PC-3 (cell line): ENCODE results near the gene TFDP2. TPM values are rescaled to one million over a fixed set of nuclear protein-coding genes. Genes with fewer than 3 reads are reported as not detected.

Experiments used
- ATAC-seq: fragments of 200-7000 bp; cut with Tn5 transposase; 2 replicates; pipeline ENCODE4 v1.9.1; 2020; ENCODE audit warnings: mild to moderate bottlenecking, moderate library complexity
- BruUV-seq: library from RNA; stranded (reverse); fragments of 400-500 nt; replicated peaks from 2 replicates; lab custom pipeline; 2021; lab: Mats Ljungman, UMichigan
- CTCF ChIA-PET: fragments of 300-600 bp; sonication (Branson Sonifier 250); formaldehyde crosslinking; loops from one replicate; lab custom pipeline; 2022; ENCODE audit warnings: antibody characterized with exemption; lab: Charles Lee
- POLR2A ChIA-PET: fragments of 300-600 bp; sonication (Branson Sonifier 250); formaldehyde crosslinking; loops from one replicate; lab custom pipeline; 2022; ENCODE audit warnings: antibody characterized with exemption; ENCODE audit not compliant: unreplicated experiment; lab: Charles Lee
- DNase-seq: peaks from one replicate; pipeline ENCODE4 v3.0.0-alpha.2; 2015
- H2AFZ ChIP-seq: fragments of 300-600 bp; sonication (generic); 2 replicates; pipeline ENCODE4 v1.6.0; 2016; ENCODE audit warnings: antibody characterized with exemption, low read length
- H3F3A ChIP-seq: fragments of 300-600 bp; sonication (generic); one replicate; pipeline ENCODE4 v1.6.0; 2017; ENCODE audit warnings: antibody characterized with exemption, low read length, control low read depth, mild to moderate bottlenecking; ENCODE audit not compliant: unreplicated experiment
- H3K27ac ChIP-seq: fragments of 300-600 bp; sonication (generic); 2 replicates; pipeline ENCODE4 v1.5.1; 2016; ENCODE audit warnings: mild to moderate bottlenecking, low read length
- H3K27me3 ChIP-seq: fragments of 300-600 bp; sonication (generic); 2 replicates; pipeline ENCODE4 v1.6.1; 2016; ENCODE audit warnings: low read length, mixed read lengths
- H3K36me3 ChIP-seq: fragments of 300-600 bp; sonication (generic); 2 replicates; pipeline ENCODE4 v1.6.1; 2016; ENCODE audit warnings: low read depth, mixed run types, low read length, mixed read lengths
- H3K4me1 ChIP-seq: fragments of 300-600 bp; sonication (generic); 2 replicates; pipeline ENCODE4 v1.5.1; 2016; ENCODE audit warnings: low read length; ENCODE audit not compliant: insufficient read depth
- H3K4me2 ChIP-seq: fragments of 300-600 bp; sonication (generic); 2 replicates; pipeline ENCODE4 v1.6.0; 2016; ENCODE audit warnings: low read length
- H3K4me3 ChIP-seq: fragments of 300-600 bp; sonication (generic); 2 replicates; pipeline ENCODE4 v1.5.1; 2016; ENCODE audit warnings: mild to moderate bottlenecking, low read length, mixed read lengths
- H3K79me2 ChIP-seq: fragments of 300-600 bp; sonication (generic); 2 replicates; pipeline ENCODE4 v1.6.1; 2017; ENCODE audit warnings: low read length, mixed read lengths
- H3K9ac ChIP-seq: fragments of 300-600 bp; sonication (generic); 2 replicates; pipeline ENCODE4 v1.6.0; 2016; ENCODE audit warnings: mild to moderate bottlenecking, low read length
- H3K9me2 ChIP-seq: fragments of 300-600 bp; sonication (generic); replicated peaks from 2 replicates; pipeline ENCODE4 v1.6.1; 2016; ENCODE audit warnings: mixed run types, low read length, mixed read lengths
- H3K9me3 ChIP-seq: fragments of 300-600 bp; sonication (generic); 2 replicates; pipeline ENCODE4 v1.6.1; 2016; ENCODE audit warnings: low read length, mixed read lengths
- H4K20me1 ChIP-seq: fragments of 300-600 bp; sonication (generic); 2 replicates; pipeline ENCODE4 v1.6.1; 2016; ENCODE audit warnings: low read length, mixed read lengths
- CTCF ChIP-seq: fragments of 300-600 bp; sonication (generic); conservative IDR thresholded peaks from 2 replicates; pipeline ENCODE4 v1.5.1; 2017; ENCODE audit warnings: antibody characterized with exemption, low read depth, mild to moderate bottlenecking, low read length
- EZH2 ChIP-seq: fragments of 300-600 bp; sonication (generic); IDR thresholded peaks from one replicate; pipeline ENCODE4 v1.6.1; 2017; ENCODE audit warnings: antibody characterized with exemption, mild to moderate bottlenecking, low read length; ENCODE audit not compliant: unreplicated experiment
- EZH2phosphoT487 ChIP-seq: fragments of 300-600 bp; sonication (generic); IDR thresholded peaks from 2 replicates; pipeline ENCODE4 v1.6.1; 2018; ENCODE audit warnings: mild to moderate bottlenecking, antibody characterized with exemption, low read length, borderline replicate concordance
- intact Hi-C: fragments of 100-400 bp; cut with micrococcal nuclease; formaldehyde crosslinking; loops from 2 replicates; pipeline ENCODE4 v1.9.0; 2023
- total RNA-seq: library from RNA; depleted of rRNA; stranded (reverse); fragments of >200 nt; gene quantifications from 2 replicates; pipeline ENCODE4 v1.2.3, GENCODE V29; 2014

Gene TFDP2
- total RNA-seq, 1 experiment from 2014 or later = 37.9 TPM

GRCh38 chr3:141992512-141992911, 156.8 kb downstream of the TFDP2 start:
- TF ChIP-seq CTCF = no peak
- TF ChIP-seq EZH2phosphoT487 = no peak
- no peak for TF ChIP-seq EZH2
- intact Hi-C loops = loop anchor here (10.0 kb wide), 3 partner anchors 48 to 418 kb away; no protein-coding TSS in a partner anchor
- no peaks in the 10 kb centered on the region for H3K4me1 ChIP-seq
- H3K36me3 ChIP-seq = no peaks in the 10 kb centered on the region
- ATAC-seq (no peak), DNase-seq (no peak)
- ChIA-PET POLR2A (no interaction called here), CTCF (no interaction called here)
- no peak overlapping the region for H3K4me2 ChIP-seq
- H3K79me2 ChIP-seq = no peaks in the 10 kb centered on the region
- no peaks in the 10 kb centered on the region for H3K9me2 ChIP-seq
- no peaks in the 10 kb centered on the region for H3K9me3 ChIP-seq
- H2AFZ ChIP-seq = no peak overlapping the region
- H3K4me3 ChIP-seq = no peak overlapping the region
- BruUV-seq = no TSS peak
- H3F3A ChIP-seq = no peaks in the 10 kb centered on the region
- H3K9ac ChIP-seq = no peak overlapping the region
- no peaks in the 10 kb centered on the region for H4K20me1 ChIP-seq
- H3K27me3 ChIP-seq = no peaks in the 10 kb centered on the region
- no peak overlapping the region for H3K27ac ChIP-seq

DNA sequence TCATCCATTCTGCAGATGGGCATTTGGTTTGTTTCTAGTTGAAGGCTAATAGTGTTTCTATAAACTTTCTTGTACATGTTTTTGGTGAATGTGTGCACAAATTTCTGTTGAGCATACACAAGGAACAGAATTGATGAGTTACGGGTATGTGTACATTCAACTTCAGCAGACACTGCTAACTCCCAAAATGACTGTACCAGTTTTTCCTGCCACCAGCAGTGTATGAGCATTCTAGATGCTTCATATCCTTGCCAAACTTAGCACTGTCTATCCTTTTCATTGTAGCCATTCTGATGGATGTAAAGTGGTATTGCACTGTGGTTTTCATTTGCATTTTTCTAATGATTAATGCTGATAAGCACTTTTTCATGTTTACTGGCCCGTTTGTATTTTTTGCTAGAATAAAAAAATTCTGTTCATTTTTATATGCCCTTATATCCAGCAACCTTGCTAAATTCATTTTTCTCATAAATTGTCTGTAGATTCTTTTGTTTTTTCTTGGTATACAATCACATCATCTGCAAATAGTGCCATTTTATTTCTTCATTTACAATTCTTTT, 162.7 kb downstream of the TFDP2 start:
- TF ChIP-seq CTCF = no peak
- TF ChIP-seq EZH2 = no peak
- TF ChIP-seq EZH2phosphoT487 = no peak
- POLR2A ChIA-PET = no interaction called here
- H3K9me2 ChIP-seq = no peaks in the 10 kb centered on the region
- H3K9me3 ChIP-seq = no peaks in the 10 kb centered on the region
- H3K27ac ChIP-seq = no peak overlapping the region
- H4K20me1 ChIP-seq = no peaks in the 10 kb centered on the region
- no peaks in the 10 kb centered on the region for H3F3A ChIP-seq
- H3K36me3 ChIP-seq = no peaks in the 10 kb centered on the region
- H3K79me2 ChIP-seq = no peaks in the 10 kb centered on the region
- H3K9ac ChIP-seq = no peak overlapping the region
- ATAC-seq = no peak
- no peak overlapping the region for H2AFZ ChIP-seq
- intact Hi-C loops = no loop called here
- no peak overlapping the region for H3K4me2 ChIP-seq
- no peak for DNase-seq
- no peak overlapping the region for H3K4me3 ChIP-seq
- H3K27me3 ChIP-seq = no peaks in the 10 kb centered on the region
- CTCF ChIA-PET = no interaction called here
- H3K4me1 ChIP-seq = no peaks in the 10 kb centered on the region
- no TSS peak for BruUV-seq

- TF ChIP-seq EZH2 = no peak
- TF ChIP-seq CTCF = no peak
- TF ChIP-seq EZH2phosphoT487 = no peak
- ATAC-seq (peak; percentile 44; the same call in 1 of the 2 replicates), DNase-seq (peak; percentile 55)
- H3K9me3 ChIP-seq = no peaks in the 10 kb centered on the region
- no peak overlapping the region for H3K4me2 ChIP-seq
- intact Hi-C loops = no loop called here
- ChIA-PET CTCF (interaction anchor here (0.6 kb wide), 2 partner anchors 26 to 104 kb away, joined by 3 to 6 read pairs; no protein-coding TSS in a partner anchor), POLR2A (interaction anchor here (0.6 kb wide), 1 partner anchor 16 kb away, joined by 4 read pairs; no protein-coding TSS in a partner anchor)
- H4K20me1 ChIP-seq = no peaks in the 10 kb centered on the region
- no peaks in the 10 kb centered on the region for H3K27me3 ChIP-seq
- H3K36me3 ChIP-seq = no peaks in the 10 kb centered on the region
- H3K4me3 ChIP-seq = no peak overlapping the region
- H3K9me2 ChIP-seq = no peaks in the 10 kb centered on the region
- no peak overlapping the region for H3K27ac ChIP-seq
- no TSS peak for BruUV-seq
- H2AFZ ChIP-seq = no peak overlapping the region
- H3K9ac ChIP-seq = no peak overlapping the region
- H3K79me2 ChIP-seq = no peaks in the 10 kb centered on the region
- H3F3A ChIP-seq = no peaks in the 10 kb centered on the region
- peaks cover 21% of the 10 kb centered on the region for H3K4me1 ChIP-seq
These were observed 168.3 kb downstream of the TFDP2 start for GRCh38 chr3:141981084-141981483.
